HEK293 (cell line): Measurements from ENCODE around the gene RHBDL3.

Experiments
- ZBTB26 ChIP-seq: fragments of 450-650 bp; formaldehyde crosslinking; optimal IDR thresholded peaks from 2 replicates; pipeline ENCODE3; 2016; ENCODE audit warnings: missing biosample characterization, mild to moderate bottlenecking, missing genetic modification characterization
- ZNF433 ChIP-seq: fragments of 450-650 bp; formaldehyde crosslinking; IDR thresholded peaks from 2 replicates; pipeline ENCODE4 v1.5.1; 2016; ENCODE audit warnings: missing biosample characterization, missing genetic modification characterization, low read depth
- ZNF501 ChIP-seq: fragments of 450-650 bp; formaldehyde crosslinking; IDR thresholded peaks from 2 replicates; pipeline ENCODE4 v1.5.1; 2016; ENCODE audit warnings: missing biosample characterization, missing genetic modification characterization
- ZNF629 ChIP-seq: fragments of 450-650 bp; formaldehyde crosslinking; IDR thresholded peaks from 2 replicates; pipeline ENCODE4 v1.5.1; 2017; ENCODE audit warnings: missing biosample characterization, missing genetic modification characterization
- TF ChIP-seq, protein P1 (sequence below): fragments of 450-650 bp; formaldehyde crosslinking; IDR thresholded peaks from 2 replicates; pipeline ENCODE4 v1.5.1; 2016; ENCODE audit warnings: missing biosample characterization, missing genetic modification characterization

- TF ChIP-seq, protein P1, sequence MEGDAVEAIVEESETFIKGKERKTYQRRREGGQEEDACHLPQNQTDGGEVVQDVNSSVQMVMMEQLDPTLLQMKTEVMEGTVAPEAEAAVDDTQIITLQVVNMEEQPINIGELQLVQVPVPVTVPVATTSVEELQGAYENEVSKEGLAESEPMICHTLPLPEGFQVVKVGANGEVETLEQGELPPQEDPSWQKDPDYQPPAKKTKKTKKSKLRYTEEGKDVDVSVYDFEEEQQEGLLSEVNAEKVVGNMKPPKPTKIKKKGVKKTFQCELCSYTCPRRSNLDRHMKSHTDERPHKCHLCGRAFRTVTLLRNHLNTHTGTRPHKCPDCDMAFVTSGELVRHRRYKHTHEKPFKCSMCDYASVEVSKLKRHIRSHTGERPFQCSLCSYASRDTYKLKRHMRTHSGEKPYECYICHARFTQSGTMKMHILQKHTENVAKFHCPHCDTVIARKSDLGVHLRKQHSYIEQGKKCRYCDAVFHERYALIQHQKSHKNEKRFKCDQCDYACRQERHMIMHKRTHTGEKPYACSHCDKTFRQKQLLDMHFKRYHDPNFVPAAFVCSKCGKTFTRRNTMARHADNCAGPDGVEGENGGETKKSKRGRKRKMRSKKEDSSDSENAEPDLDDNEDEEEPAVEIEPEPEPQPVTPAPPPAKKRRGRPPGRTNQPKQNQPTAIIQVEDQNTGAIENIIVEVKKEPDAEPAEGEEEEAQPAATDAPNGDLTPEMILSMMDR, result no peak
- no peak for TF ChIP-seq ZNF629 (tag by site-specific recombination)
- TF ChIP-seq ZNF433 (tag by site-specific recombination), result no peak
- no peak for TF ChIP-seq ZBTB26
- TF ChIP-seq ZNF501 (tag by site-specific recombination), result no peak
Measured at GRCh38 chr17:32302860-32303649, 37.4 kb downstream of the RHBDL3 start.
